ENCODE data around the gene THADA.

DNA sequence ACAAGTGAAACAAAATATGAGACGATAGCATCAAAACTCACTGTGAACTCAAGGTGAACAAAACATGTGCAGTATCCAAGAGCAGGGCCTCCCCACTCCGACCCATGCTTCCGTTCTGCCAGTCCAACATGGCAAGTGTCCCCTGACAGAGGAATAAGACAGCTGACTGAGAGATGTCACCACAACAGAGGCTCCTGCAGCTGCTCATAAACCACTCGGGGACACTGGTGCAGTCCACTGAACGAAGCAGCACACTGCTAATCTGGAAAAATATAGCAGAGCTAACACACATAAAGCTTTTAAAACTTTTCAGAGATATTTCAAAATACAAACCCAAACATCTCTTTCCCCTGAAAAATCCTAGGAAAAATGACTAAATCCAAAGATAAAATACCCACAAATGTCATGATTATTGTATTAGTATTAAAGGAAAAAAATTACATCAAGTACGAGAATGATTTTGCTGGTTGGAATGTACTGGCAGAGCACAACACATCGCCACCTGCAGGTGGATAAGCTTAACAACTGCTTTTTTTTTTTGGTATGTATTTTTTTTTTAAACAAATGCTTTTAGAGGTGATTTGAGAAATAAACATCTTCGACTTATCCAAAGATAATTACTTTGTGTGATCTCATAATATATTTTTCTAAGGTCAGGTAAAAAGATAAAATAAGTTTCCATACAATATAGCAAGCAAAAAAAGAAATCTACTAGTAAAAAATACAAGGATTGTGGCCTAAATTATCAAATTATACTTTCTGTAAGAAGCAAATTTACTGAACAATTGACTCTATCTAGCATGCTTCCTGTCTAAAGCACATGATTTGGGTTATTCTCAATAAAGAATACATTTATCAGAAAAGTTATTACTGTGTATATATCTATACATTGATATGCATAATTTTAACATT lies 18.6 kb downstream of the THADA start:
- TF ChIP-seq, protein P1, sequence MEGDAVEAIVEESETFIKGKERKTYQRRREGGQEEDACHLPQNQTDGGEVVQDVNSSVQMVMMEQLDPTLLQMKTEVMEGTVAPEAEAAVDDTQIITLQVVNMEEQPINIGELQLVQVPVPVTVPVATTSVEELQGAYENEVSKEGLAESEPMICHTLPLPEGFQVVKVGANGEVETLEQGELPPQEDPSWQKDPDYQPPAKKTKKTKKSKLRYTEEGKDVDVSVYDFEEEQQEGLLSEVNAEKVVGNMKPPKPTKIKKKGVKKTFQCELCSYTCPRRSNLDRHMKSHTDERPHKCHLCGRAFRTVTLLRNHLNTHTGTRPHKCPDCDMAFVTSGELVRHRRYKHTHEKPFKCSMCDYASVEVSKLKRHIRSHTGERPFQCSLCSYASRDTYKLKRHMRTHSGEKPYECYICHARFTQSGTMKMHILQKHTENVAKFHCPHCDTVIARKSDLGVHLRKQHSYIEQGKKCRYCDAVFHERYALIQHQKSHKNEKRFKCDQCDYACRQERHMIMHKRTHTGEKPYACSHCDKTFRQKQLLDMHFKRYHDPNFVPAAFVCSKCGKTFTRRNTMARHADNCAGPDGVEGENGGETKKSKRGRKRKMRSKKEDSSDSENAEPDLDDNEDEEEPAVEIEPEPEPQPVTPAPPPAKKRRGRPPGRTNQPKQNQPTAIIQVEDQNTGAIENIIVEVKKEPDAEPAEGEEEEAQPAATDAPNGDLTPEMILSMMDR (IDR thresholded peaks at IDR 0.05), result peak; percentile 44 to 84 (median 63)
- TF ChIP-seq POLR2A (IDR thresholded peaks at IDR 0.05), result no peak

Measured in thyroid gland (tissue), 4 donors.